ENCODE data around the gene POLR2C. TPM values are rescaled to one million over a fixed set of nuclear protein-coding genes. Genes with fewer than 3 reads are reported as not detected.

Gene POLR2C
- total and polyA plus RNA-seq, 4 donors, result 60.6 to 81.8 (median 74.1) TPM

- no peaks in the 10 kb centered on the region for H3K27me3 ChIP-seq (ENCODE audit: control insufficient read depth, insufficient read depth, low read length)
- H3K27ac ChIP-seq (ENCODE audit: low read depth, low read length), result no peak overlapping the region
- 42% methylated on average over 5 of the region's 6 CpGs for WGBS (ENCODE audit: insufficient coverage)
- H3K4me3 ChIP-seq (ENCODE audit: low read depth, low read length), result no peak overlapping the region
- DNase-seq (ENCODE audit: low read depth in 4 of 6, low spot score in 6 of 6), result no peak
- no peaks in the 10 kb centered on the region for H3K9me3 ChIP-seq (ENCODE audit: control insufficient read depth, insufficient read depth, low read length)
- peaks cover 82% of the 10 kb centered on the region for H3K36me3 ChIP-seq (ENCODE audit: control insufficient read depth, insufficient read depth, low read length)
- H3K4me1 ChIP-seq (ENCODE audit: control insufficient read depth, insufficient read depth, low read length), result peaks cover 21% of the 10 kb centered on the region
Measured at GRCh38 chr16:57470711-57471110, 8.2 kb downstream of the POLR2C start.

GRCh38 chr16:57471209-57471608 lies 8.7 kb downstream of the POLR2C start:
- no CpG with 5 or more reads among the region's 1 CpG for WGBS (ENCODE audit: insufficient coverage)
- Histone ChIP-seq H3K9me3 (ENCODE audit: control insufficient read depth, insufficient read depth, low read length) (no peaks in the 10 kb centered on the region), H3K4me3 (ENCODE audit: low read depth, low read length) (no peak overlapping the region), H3K36me3 (ENCODE audit: control insufficient read depth, insufficient read depth, low read length) (peaks cover 80% of the 10 kb centered on the region), H3K27ac (ENCODE audit: low read depth, low read length) (no peak overlapping the region), H3K27me3 (ENCODE audit: control insufficient read depth, insufficient read depth, low read length) (no peaks in the 10 kb centered on the region), H3K4me1 (ENCODE audit: control insufficient read depth, insufficient read depth, low read length) (peaks cover 26% of the 10 kb centered on the region)
- no peak for DNase-seq (ENCODE audit: low read depth in 4 of 6, low spot score in 6 of 6)

GRCh38 chr16:57471852-57472664 lies 9.6 kb downstream of the POLR2C start:
- Histone ChIP-seq H3K27ac (ENCODE audit: low read depth, low read length) (no peak overlapping the region), H3K4me3 (ENCODE audit: low read depth, low read length) (no peak overlapping the region), H3K9me3 (ENCODE audit: control insufficient read depth, insufficient read depth, low read length) (no peaks in the 10 kb centered on the region), H3K27me3 (ENCODE audit: control insufficient read depth, insufficient read depth, low read length) (no peaks in the 10 kb centered on the region), H3K36me3 (ENCODE audit: control insufficient read depth, insufficient read depth, low read length) (peaks cover 71% of the 10 kb centered on the region), H3K4me1 (ENCODE audit: control insufficient read depth, insufficient read depth, low read length) (peaks cover 35% of the 10 kb centered on the region)
- 65% methylated on average over 4 of the region's 10 CpGs for WGBS (ENCODE audit: insufficient coverage)
- DNase-seq (ENCODE audit: low read depth in 4 of 6, low spot score in 6 of 6), result peak in 1 of 6 donors; percentile 23

- Histone ChIP-seq H3K36me3 (ENCODE audit: control insufficient read depth, insufficient read depth, low read length) (peaks cover 74% of the 10 kb centered on the region), H3K9me3 (ENCODE audit: control insufficient read depth, insufficient read depth, low read length) (no peaks in the 10 kb centered on the region), H3K27ac (ENCODE audit: low read depth, low read length) (no peak overlapping the region), H3K4me3 (ENCODE audit: low read depth, low read length) (no peak overlapping the region), H3K27me3 (ENCODE audit: control insufficient read depth, insufficient read depth, low read length) (no peaks in the 10 kb centered on the region), H3K4me1 (ENCODE audit: control insufficient read depth, insufficient read depth, low read length) (peaks cover 41% of the 10 kb centered on the region)
- no peak for DNase-seq (ENCODE audit: low read depth in 4 of 6, low spot score in 6 of 6)
- 58% methylated on average over 2 of the region's 4 CpGs for WGBS (ENCODE audit: insufficient coverage)
Measured at GRCh38 chr16:57472665-57473060, 10.2 kb downstream of the POLR2C start.

GRCh38 chr16:57473176-57473840 lies 10.8 kb downstream of the POLR2C start:
- no peak for DNase-seq (ENCODE audit: low read depth in 4 of 6, low spot score in 6 of 6)

GRCh38 chr16:57473906-57474305 lies 11.4 kb downstream of the POLR2C start:
- no peaks in the 10 kb centered on the region for H3K27me3 ChIP-seq (ENCODE audit: control insufficient read depth, insufficient read depth, low read length)
- no peak overlapping the region for H3K4me3 ChIP-seq (ENCODE audit: low read depth, low read length)
- WGBS (ENCODE audit: insufficient coverage), result 75% methylated on average over 3 of the region's 8 CpGs
- DNase-seq (ENCODE audit: low read depth in 4 of 6, low spot score in 6 of 6), result no peak
- peaks cover 69% of the 10 kb centered on the region for H3K36me3 ChIP-seq (ENCODE audit: control insufficient read depth, insufficient read depth, low read length)
- no peak overlapping the region for H3K27ac ChIP-seq (ENCODE audit: low read depth, low read length)
- H3K4me1 ChIP-seq (ENCODE audit: control insufficient read depth, insufficient read depth, low read length), result peaks cover 53% of the 10 kb centered on the region
- H3K9me3 ChIP-seq (ENCODE audit: control insufficient read depth, insufficient read depth, low read length), result no peaks in the 10 kb centered on the region

More at GRCh38 chr16:57473176-57473840, 10.8 kb downstream of the POLR2C start:
- WGBS (ENCODE audit: insufficient coverage), result 67% methylated on average over 9 of the region's 14 CpGs
- H3K4me3 ChIP-seq (ENCODE audit: low read depth, low read length), result no peak overlapping the region
- no peaks in the 10 kb centered on the region for H3K9me3 ChIP-seq (ENCODE audit: control insufficient read depth, insufficient read depth, low read length)
- H3K4me1 ChIP-seq (ENCODE audit: control insufficient read depth, insufficient read depth, low read length), result peaks cover 47% of the 10 kb centered on the region
- no peak overlapping the region for H3K27ac ChIP-seq (ENCODE audit: low read depth, low read length)
- peaks cover 72% of the 10 kb centered on the region for H3K36me3 ChIP-seq (ENCODE audit: control insufficient read depth, insufficient read depth, low read length)
- H3K27me3 ChIP-seq (ENCODE audit: control insufficient read depth, insufficient read depth, low read length), result no peaks in the 10 kb centered on the region

- H3K9me3 ChIP-seq (ENCODE audit: control insufficient read depth, insufficient read depth, low read length), result no peaks in the 10 kb centered on the region
- no peak overlapping the region for H3K27ac ChIP-seq (ENCODE audit: low read depth, low read length)
- H3K4me1 ChIP-seq (ENCODE audit: control insufficient read depth, insufficient read depth, low read length), result peaks cover 64% of the 10 kb centered on the region
- peaks cover 59% of the 10 kb centered on the region for H3K36me3 ChIP-seq (ENCODE audit: control insufficient read depth, insufficient read depth, low read length)
- H3K4me3 ChIP-seq (ENCODE audit: low read depth, low read length), result no peak overlapping the region
- H3K27me3 ChIP-seq (ENCODE audit: control insufficient read depth, insufficient read depth, low read length), result no peaks in the 10 kb centered on the region
- WGBS (ENCODE audit: insufficient coverage), result 77% methylated on average over 23 of the region's 30 CpGs
- no peak for DNase-seq (ENCODE audit: low read depth in 4 of 6, low spot score in 6 of 6)
Measured at GRCh38 chr16:57474671-57475661, 12.5 kb downstream of the POLR2C start.

GRCh38 chr16:57475711-57476339 lies 13.3 kb downstream of the POLR2C start:
- 6% methylated on average over 12 of the region's 12 CpGs for WGBS (ENCODE audit: insufficient coverage)
- peak in 1 of 6 donors; percentile 33 for DNase-seq (ENCODE audit: low read depth in 4 of 6, low spot score in 6 of 6)
- no peaks in the 10 kb centered on the region for H3K27me3 ChIP-seq (ENCODE audit: control insufficient read depth, insufficient read depth, low read length)
- H3K4me3 ChIP-seq (ENCODE audit: low read depth, low read length), result no peak overlapping the region
- no peak overlapping the region for H3K27ac ChIP-seq (ENCODE audit: low read depth, low read length)
- H3K36me3 ChIP-seq (ENCODE audit: control insufficient read depth, insufficient read depth, low read length), result peaks cover 50% of the 10 kb centered on the region
- H3K9me3 ChIP-seq (ENCODE audit: control insufficient read depth, insufficient read depth, low read length), result no peaks in the 10 kb centered on the region
- peaks cover 72% of the 10 kb centered on the region for H3K4me1 ChIP-seq (ENCODE audit: control insufficient read depth, insufficient read depth, low read length)
